ENCODE data around the gene APLP2.
"Not testable (repeated sequence)": the region's sequence is repeated elsewhere in the genome, so short reads cannot be mapped to it uniquely, and the experiment has no call there.

Gene APLP2

DNA sequence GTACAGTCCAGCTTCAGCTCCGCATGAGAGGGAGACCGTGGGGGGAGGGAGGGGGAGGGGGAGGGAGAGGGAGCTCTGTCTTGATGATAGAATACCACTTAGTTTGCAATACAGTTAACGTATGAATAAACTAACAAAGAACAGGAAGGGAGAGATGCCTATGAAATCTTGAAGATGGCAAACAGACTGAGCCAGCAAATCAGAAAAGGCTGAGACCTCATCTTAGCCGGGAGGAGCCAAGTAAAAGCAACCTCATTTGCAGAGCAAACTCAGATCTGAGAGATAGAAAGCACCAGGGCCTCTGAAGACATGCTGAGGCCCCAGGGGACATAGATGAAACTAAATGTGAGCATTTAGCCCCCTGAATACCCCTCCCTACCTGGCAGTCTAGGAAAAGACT is 23.0 kb downstream of the APLP2 start:
- no peak for DNase-seq

DNA sequence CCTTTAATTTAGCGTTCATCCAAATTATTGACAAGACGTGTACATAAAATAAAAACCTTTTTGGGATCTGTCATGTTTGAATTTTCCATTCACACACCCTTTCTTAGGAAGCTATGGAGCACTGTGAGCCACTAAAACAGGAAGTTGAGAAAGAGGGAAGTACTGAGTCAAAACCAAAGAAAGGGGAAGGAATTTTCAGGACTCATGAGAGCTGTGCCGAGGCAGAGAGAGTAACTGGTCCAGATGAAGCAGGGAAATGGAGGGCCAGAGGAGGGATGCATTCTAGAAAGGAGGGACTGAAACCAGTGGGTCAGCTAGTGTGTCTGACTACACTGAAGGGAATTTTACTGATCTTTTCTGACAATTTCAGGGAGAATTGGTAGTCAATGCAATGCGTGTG is 24.9 kb downstream of the APLP2 start:
- DNase-seq = no peak

DNA sequence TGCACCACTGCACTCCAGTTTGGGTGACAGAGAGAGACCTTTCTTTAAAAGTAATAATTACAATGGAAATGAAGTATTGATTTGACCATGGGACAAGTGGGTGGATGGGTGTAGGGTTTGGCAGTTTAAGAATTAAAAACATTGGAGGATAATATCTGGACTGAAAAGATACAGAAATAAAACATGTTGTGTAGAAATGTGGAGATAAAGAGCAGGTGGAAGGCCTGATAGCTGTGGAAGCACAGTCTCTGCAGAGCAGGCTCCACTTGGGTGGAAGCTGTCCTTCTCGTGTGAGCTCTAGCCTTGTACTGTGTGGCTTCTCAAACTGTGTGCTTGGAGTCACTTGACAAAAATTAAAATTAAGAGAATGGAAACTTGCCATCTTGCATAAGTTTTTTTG is 25.6 kb downstream of the APLP2 start:
- DNase-seq = no peak

DNA sequence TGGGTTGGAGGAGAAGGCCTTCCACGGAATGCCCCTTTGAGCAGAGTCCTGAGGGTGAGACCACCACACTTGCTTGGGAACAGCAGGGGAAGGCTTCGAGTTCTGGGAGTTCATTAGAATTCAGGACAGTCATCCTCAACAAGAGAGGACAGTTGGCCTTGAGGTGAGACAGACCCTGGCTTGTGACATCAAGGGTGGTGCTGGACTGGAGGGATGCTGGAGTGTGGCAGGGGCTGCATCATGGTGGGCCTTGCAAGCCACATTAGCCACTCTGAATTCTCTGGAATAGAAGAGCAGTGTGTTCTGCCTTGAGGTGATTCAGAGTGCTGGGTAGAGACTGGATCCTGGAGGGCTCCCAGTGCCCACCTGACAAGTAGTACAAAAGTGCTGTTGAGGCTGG is 26.3 kb downstream of the APLP2 start:
- no peak for DNase-seq

DNA sequence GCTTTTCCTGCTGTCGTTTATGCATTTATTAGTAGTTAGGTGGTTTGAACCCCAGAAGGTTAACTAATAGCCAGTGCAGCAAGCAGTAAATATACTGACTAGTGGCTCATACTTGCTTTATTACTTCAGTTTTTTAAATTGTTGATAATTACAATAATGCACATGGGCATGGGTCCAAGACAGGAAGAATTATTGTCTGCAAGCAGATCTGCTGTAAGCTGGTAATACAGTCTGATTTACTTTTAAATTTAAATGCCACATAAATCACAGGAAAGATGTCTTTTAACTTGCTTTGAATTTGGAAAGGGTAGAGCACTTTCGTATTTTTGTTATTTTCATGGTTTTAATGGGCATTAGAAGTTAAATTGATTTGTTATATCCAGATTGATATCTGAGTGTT is 27.1 kb downstream of the APLP2 start:
- DNase-seq = no peak

DNA sequence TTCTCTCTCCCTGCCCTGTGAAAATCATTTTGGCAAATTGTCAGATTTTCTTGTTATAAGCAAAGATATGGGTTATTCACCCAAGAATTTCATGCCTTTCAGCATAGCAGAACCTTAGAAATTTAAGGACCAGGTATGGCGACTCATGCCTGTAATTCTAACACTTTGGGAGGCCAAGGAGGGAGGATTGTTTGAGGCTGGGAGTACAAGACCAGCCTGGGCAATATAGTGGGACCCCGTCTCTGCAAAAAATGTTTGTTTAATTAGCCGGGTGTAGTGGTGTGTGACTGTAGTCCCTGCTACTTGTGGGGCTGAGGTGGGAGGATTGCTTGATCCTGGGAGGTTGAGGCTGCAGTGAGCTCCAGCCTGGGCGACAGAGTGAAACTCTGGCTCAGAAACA is 27.6 kb downstream of the APLP2 start:
- DNase-seq = no peak

DNA sequence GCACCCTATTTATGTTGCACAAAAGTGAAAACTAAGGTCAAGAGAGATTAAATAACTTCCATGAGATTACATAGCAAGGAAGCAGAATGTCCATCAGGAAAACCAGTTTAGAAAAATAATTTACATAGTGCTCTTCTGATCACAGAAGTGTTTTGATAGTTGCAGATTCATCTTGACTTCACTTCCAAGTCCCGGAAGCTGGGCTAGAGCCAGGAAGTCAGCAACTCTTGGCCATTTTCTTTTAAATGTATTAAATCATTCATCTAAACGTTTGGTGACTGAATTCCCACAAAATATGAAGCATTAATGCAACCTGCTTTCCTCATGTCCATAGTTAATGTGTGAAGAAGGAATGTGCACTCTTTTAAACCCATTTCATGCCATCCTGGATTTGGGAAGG is 29.7 kb downstream of the APLP2 start:
- no peak for DNase-seq

DNA sequence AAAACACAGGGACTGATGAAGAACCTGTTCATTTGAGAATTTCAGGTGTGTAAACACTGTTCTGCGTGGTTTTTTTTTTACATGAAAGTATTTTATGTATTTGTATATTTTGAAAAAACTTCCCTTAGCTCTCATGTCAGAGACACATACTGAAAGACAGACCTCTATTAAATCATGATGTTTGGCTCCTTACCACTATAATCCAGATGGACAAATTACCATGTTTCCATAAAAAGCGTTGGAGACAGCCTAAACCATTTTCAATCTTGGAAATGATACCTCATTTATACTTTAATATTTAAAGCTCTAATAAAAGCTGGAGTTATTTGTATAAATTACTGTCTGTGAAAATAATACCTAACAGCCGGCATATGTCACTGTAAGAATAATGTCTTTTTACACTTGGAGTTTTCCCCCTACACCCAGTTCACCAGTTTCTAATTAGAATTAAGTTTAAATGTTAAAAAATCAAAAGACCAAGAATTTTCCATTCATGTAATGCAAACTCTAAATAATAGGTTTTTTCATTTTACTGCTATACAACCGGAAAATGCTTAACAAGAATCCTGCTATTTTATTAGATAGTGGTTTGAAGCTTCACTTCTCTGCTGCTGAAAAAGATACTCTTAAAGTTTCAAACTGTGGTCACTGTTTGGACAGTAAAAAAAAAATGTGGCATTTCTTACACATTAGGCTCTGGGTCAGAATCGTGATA is 30.8 kb downstream of the APLP2 start:
- DNase-seq = no peak

DNA sequence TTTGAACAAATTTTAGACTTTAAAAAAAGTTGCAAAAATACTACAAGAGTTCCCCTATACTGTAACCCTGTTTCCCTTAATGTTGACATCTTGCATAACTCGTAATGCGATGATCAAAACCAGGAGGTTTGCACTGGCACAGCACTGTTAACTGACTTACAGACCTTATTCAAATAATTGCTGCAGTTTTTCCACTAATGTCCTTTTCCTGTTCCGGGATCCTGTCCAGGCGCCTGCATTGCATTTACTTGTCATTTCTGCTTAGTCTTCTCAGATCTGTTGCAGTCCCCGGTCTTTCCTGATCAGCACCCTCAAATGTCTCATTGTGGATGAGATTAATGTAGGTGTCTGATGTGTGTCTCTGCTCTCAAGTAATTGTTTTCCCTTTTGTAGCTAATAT is 32.0 kb downstream of the APLP2 start:
- DNase-seq = no peak

DNA sequence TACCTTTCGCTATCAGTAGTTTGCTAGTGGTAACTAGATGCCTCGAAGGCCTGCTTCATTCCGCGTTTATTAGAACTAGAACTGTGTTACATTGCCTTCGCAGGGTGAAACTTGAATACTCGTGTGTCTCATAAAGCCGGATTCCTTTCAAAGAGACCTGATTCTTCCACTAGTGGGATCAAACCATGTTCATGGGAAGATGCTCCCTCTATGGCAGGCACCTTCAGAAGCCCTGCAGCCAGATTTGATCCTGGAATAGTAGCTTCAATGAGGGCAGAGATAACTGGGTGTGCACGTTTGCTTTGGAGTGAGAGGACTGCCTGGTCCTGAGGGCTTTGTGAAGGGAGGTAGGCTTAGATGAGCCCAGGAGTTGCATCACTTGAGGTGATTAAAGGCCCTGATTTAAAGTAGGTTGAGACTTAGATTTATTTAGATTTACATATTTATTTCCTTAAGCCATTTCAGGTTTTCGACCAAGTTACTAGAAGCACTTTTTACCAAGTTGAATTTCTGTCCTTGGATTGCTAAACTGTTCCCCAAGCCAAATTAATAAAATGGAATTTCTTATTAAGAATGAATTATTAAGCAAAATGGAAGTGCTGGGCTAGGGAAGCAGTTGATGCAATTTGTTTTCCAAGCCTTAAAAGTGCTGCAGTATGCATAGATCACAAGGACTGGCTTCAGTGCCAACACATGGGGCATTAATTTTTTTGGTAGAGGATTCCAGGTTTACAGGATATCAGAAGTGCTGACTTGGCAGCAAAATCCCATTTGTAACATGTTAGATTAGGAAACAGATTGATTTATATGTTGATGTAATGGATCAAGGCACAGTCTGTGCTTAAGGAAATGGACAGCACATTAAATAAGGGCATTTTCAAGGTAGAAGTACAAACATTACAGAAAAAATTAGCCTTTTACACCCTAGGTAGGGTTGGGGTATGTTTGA is 32.9 kb downstream of the APLP2 start:
- DNase-seq = no peak

DNA sequence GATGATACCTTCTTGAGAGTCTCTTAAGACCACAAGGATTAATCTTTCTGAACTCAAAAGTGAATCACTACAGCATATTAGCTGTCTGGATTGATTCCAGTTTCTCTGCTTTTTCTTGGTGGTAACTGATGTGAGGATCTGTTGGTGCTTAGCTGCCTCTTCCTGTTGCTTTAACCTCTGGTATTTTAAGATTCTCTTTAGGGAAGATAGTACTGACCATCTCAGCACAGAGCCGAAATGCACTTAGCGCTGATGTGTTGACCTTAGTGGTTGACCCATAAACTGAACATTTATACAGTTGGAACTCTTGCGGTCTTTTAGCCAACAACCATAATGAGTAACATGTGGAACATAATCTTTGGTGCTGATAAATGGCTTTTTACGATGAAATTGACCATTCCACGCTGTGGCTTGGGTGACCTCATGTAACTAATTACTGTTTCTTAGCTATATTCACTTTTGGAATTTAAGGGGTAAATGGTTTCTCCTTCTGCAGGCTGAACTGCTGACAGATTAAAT is 33.7 kb downstream of the APLP2 start:
- no peak for DNase-seq

DNA sequence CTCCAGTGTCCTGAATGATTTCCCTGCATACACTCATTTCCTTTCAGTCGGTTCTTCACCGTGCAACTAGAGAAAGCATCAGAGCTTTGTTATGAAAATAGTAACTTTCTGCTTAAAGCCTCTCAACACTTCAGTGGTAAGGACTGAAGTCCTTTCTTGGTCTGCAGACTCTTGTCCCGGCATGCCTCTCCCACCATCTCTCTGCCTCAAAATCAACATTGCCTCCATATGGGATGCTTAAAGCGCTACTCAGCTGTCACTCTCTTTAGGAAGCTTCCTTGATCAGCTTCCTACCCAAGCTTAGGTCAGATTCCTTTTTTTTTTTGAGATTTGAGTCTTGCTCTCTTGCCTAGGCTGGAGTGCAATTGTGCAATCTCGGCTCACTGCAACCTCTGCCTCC is 36.7 kb downstream of the APLP2 start:
- DNase-seq = no peak

DNA sequence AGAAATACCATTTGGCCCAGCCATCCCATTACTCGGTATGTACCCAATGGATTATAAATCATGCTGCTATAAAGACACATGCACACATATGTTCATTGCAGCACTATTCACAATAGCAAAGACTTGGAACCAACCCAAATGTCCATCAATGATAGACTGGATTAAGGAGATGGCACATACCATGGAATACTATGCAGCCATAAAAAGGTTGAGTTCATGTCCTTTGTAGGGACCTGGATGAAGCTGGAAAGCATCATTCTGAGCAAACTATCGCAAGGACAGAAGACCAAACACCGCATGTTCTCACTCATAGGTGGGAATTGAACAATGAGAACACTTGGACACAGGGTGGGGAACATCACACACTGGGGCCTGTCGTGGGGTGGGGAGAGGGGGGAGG is 39.0 kb downstream of the APLP2 start:
- not testable (repeated sequence) for DNase-seq

DNA sequence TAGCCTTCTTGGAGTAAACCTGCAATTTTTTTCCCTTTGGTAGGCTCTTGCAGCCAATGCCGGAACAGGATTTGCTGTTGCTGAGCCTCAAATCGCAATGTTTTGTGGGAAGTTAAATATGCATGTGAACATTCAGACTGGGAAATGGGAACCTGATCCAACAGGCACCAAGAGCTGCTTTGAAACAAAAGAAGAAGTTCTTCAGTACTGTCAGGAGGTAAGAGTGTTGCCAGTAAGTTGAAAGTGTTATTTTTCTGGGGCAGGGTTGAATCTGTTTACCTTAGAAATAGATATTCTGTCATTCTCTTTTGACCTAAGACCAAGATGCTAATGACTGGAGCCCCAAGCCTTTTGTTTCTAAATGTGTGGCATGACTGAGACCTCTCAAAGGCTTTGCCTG is 39.7 kb downstream of the APLP2 start:
- no peak for DNase-seq

DNA sequence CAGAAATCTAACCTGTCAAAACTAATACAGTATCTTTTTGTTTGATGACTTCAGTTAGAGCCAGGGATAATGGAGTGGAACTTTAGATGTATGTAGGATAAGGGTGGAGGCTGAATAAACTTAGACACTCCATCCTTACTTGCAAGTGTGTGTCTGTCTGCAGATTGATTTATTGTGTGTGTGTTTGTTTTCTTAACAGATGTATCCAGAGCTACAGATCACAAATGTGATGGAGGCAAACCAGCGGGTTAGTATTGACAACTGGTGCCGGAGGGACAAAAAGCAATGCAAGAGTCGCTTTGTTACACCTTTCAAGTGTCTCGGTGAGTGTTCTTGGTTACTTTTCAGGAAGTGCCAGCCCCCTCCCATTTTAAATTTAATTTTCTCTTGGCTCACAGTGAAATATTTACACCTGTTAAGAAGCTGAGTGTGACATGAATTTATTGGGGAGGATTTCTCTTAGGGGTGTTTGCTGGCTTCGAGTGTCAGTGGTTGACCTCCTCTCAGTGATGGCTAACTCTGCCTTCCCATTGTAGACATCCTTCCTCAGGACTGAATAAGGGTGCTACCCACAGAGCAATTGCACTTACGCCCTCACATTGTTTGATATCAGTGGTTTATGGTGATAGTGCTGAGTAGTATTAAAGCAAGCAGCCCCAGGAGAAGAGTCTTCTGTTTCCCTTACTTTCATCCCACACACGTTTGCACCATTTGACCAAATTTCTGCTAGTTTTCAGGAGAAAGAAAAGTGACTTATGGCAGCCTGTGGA is 40.8 kb downstream of the APLP2 start:
- DNase-seq = no peak

DNA sequence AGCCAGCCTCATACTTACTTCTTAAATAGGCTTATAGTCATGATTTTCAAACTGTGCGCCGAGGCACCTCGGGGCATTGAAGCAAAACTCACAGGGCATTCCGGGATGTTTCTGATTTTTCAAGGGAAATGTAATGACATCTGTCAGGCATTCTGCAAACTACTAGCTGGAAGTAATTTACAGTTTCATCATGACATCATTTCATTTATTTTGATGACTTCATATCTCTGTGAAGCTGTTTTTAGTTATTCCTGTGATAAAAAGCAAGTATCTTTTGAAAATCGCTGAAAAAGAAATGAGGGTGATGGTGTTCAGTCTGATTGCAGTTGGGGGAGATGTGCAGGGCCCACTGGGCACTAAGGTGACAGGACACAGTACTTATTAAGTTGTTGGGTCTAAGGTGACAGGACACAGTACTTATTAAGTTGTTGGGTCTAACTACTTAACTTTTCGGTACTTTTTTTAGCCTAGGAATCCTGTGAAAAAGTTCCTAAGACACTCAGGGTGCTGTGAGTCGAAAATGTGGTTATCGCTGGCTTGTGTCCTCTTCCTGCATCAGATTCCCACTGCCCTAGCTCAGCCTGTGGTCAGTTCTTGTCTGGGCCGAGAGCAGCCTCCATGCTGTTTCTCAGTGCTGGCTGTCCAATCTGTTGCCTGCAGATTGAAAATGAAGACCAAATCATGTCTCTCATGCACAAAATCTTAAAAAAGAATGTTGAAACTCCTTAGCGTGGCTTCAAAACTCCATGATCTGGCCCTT is 42.6 kb downstream of the APLP2 start:
- DNase-seq = no peak

DNA sequence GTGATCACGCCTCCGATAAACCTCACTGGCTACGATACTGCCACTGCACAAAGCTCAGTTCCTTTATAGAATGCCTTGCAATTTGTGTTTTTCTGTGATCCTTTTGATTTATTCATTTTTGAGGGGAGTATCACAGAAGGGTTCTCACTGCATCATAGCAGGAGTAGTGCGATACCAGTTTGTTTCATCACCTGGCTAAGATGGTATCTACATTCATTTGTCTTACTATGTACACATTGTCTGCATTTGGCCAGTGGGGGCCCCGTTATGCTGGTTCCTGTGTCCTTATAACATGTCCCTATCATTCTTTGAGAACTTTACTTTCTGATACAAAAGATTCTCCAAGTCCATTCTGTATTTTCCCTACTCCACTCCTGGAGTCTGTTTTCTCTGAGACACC is 44.6 kb downstream of the APLP2 start:
- DNase-seq = no peak

DNA sequence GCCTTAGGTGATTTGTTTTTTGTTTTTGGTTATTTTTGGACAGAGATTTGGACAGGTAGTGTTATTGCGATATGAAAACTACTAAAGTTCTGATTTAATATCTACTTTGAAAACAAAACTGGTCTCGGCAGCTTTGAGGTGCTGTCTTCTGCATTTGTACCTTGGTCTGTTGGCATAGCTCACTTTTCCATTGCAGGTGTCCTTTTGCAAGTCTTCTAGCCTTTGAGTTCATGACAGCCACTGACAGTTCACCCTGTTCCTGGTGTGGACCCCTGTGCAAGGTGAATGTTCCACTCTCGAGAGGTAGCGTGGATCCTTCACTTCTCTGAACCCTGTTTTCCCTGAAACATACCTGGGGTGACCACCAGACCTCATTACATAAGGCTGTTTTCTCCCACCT is 45.0 kb downstream of the APLP2 start:
- DNase-seq = no peak

DNA sequence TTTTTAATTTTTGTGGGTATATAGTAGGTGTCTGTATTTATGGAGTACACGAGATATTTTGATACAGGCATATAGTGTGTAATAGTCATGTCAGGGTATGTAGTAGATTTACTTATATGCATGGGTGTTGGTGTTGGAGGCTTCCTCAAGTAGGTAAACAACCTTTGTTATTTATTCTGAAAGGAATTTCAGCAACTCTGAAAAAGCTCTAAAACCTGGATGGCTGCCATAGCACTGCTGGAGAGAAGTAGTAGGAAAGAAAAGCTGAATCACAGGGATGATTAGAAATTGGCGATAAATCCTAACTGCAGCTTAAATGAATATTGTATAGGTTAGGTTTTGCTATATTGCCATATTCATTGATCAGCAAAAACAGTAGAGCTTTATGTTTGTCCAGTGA is 45.5 kb downstream of the APLP2 start:
- no peak for DNase-seq

DNA sequence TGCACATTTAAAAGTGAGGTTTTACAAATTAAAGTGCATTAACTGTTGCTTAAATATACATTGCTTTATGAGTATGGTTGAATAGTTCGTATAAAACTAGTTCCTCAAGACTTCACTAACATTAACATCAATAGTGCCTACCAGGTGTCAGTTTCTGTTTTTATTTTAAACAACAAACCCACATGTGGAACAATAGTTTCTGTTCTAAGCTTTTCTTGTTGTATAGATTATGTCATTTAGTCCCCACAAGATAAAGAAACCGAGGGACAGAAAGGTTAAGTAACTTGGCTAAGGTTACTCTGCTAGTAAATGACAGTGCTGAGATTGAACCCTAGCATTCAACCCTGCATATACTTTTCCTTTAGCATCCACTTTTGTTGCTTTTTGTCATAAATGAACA is 48.5 kb downstream of the APLP2 start:
- DNase-seq = no peak

DNA sequence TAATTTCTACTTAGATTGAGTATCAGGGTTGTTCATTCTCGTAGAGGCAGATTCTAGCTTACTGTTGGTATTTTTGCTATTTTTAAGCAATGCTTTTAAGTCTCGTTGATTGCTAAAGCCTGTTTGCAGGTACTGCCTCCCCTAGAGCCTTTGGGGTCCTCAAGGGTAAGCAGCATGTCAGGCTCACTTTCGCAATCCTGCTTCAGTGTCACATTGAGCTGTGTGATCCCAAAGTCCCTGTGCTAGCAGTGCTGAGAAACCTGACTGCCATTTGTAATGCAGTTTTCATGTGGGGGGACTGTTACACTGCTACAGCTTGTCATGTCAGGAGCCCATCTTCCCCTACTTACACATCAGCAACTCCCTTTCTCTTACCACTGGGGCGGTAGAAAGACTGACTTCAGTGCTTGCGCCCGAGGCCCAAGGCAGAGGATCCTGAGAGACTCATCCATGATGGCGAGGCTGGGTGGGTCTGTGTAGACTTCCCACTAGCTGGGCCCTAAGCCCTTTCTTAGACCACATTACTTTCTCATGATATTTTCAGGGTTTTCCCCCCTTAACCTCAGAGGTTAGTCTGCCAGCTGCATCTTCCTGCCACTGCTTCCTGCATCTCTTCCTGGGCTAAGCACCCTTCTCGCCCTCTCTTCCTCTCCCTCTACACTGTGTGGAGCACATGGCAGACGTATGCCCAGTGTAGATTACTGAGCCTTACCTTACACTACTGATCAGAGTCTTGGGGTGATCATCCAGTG is 49.1 kb downstream of the APLP2 start:
- DNase-seq = no peak

DNA sequence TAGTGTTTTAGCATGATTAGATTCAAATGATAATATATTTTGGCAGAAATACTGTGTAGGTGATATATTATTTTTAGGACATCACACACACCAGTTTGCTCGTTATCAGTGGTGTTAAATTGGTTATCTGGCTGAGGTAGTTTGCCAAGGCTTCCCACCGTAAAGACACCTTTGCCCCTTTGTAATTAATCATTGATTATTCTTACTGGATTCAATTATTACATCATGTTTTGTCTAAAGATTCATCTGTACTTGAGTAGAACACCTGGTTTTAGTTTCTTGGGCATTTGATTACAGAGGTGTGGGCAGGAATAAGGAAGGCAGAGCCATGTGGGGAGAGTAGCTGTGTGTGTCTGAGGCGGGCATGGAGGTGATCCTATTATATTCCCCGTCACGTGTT is 50.4 kb downstream of the APLP2 start:
- no peak for DNase-seq
